Right lobe of liver (tissue), 6 donors: ENCODE results near the gene GLYATL2. TPM values are rescaled to one million over a fixed set of nuclear protein-coding genes. Genes with fewer than 3 reads are reported as not detected.

ENCODE experiments used
- ATAC-seq, 4 donors: fragments of 200-7000 bp; cut with Tn5 transposase; one replicate each; pipeline ENCODE4 v1.9.1; 2020; ENCODE audit warnings: mild to moderate bottlenecking in 4 of 4, moderate library complexity in 4 of 4
- DNase-seq, 3 donors: peaks; one replicate each; pipeline ENCODE4 v3.0.0-alpha.2; 2020
- H3K27ac ChIP-seq, 3 donors: fragments of 200-600 bp; one replicate each; pipeline ENCODE4 v1.8.0; 2022
- H3K27me3 ChIP-seq, 2 donors: fragments of 200-600 bp; one replicate each; pipeline ENCODE4 v1.8.0; 2022
- H3K36me3 ChIP-seq, 4 donors: fragments of 200-600 bp; sonication (generic) in 1 of 4; one replicate each; pipeline versions ENCODE4 v1.5.1 to v1.8.0; 2017 to 2022; ENCODE audit warnings: control low read depth in 1 of 4
- H3K4me1 ChIP-seq, 4 donors: fragments of 200-600 bp; sonication (generic) in 1 of 4; one replicate each; pipeline versions ENCODE4 v1.5.1 to v1.8.0; 2017 to 2022; ENCODE audit warnings: control low read depth in 1 of 4
- H3K4me3 ChIP-seq, 3 donors: fragments of 200-600 bp; one replicate each; pipeline ENCODE4 v1.8.0; 2022
- H3K9me3 ChIP-seq, 4 donors: fragments of 200-600 bp; sonication (generic) in 1 of 4; one replicate each; pipeline versions ENCODE4 v1.5.1 to v1.8.0; 2017 to 2022; ENCODE audit warnings: control low read depth in 1 of 4
- POLR2A ChIP-seq: fragments of 450-650 bp; IDR thresholded peaks from one replicate; pipeline ENCODE4 v1.6.1; 2017; ENCODE audit warnings: antibody characterized with exemption, mild to moderate bottlenecking
- WGBS: methylation state at CpG from one replicate; pipeline ENCODE4 v1.1.6; 2018; ENCODE audit warnings: low coverage, low lambda C conversion rate; ENCODE audit not compliant: insufficient coverage; ENCODE audit errors: missing lambda C conversion rate; 5-methylcytosine and 5-hydroxymethylcytosine counted together
- intact Hi-C, 2 donors: fragments of 100-400 bp; cut with DNase I; formaldehyde crosslinking; loops; one replicate each; pipeline versions ENCODE4 v1.11.2 to v1.14.1; 2022
- total RNA-seq, 6 experiments: library from RNA; depleted of rRNA in 2 of 6; stranded (reverse); fragments of >200 nt in 2 of 6; fragmentation: NEBNext Ultra II Directional in 3 of 6; extraction: Animal tissue kit (Norgen Biotek cat#: 25700) in 3 of 6; gene quantifications; one replicate each; pipeline versions ENCODE4 v1.1.0 to v1.2.4, GENCODE V29; 2016 to 2023
- TF ChIP-seq, protein P1 (sequence below), 4 donors: fragments of 200-600 bp in 3 of 4; fragments of 450-650 bp in 1 of 4; IDR thresholded peaks; one replicate each; pipeline versions ENCODE4 v1.5.1 to v1.8.0; 2016 to 2022; ENCODE audit warnings: antibody characterized with exemption in 4 of 4, mild to moderate bottlenecking in 2 of 4
- donor health status: DM: no; HTN: yes; CAD: no.
- donor health status: DM: no; HTN: no; CAD: no.
- donor health status: DM: no; HTN: no; CAD: no.
- donor health status: DM: no; HTN: yes; CAD: no.
- donor health status: DM: no; HTN: yes; CAD: no.

GLYATL2 gene
- total RNA-seq, 6 experiments from 2014 or later = not detected

DNA sequence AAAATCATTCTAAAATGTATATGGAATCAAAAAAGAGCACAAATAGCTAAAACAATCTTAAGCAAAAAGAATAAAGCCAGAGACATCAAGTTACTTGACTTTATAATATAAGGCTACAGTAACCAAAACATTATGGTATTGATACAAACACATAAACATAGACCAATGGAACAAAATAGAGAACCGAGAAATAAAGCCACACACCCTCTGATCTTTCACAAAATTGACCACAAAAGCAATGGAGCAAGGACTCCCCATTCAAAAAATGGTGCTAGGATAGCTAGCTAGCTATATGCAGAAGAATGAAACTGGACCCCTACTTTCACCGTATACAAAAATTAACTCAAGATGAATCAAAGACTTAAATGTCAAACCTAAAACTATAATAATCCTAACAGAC lies 43.2 kb downstream of the GLYATL2 start:
- H3K4me1 ChIP-seq = no peaks in the 10 kb centered on the region
- DNase-seq (no peak), ATAC-seq (no peak)
- intact Hi-C loops = no loop called here
- whole genome bisulfite sequencing = 71% methylated on average over 2 of the region's 2 CpGs
- no peaks in the 10 kb centered on the region for H3K36me3 ChIP-seq
- TF ChIP-seq, protein P1, sequence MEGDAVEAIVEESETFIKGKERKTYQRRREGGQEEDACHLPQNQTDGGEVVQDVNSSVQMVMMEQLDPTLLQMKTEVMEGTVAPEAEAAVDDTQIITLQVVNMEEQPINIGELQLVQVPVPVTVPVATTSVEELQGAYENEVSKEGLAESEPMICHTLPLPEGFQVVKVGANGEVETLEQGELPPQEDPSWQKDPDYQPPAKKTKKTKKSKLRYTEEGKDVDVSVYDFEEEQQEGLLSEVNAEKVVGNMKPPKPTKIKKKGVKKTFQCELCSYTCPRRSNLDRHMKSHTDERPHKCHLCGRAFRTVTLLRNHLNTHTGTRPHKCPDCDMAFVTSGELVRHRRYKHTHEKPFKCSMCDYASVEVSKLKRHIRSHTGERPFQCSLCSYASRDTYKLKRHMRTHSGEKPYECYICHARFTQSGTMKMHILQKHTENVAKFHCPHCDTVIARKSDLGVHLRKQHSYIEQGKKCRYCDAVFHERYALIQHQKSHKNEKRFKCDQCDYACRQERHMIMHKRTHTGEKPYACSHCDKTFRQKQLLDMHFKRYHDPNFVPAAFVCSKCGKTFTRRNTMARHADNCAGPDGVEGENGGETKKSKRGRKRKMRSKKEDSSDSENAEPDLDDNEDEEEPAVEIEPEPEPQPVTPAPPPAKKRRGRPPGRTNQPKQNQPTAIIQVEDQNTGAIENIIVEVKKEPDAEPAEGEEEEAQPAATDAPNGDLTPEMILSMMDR (IDR thresholded peaks at IDR 0.05) = no peak
- no peak for TF ChIP-seq POLR2A
- H3K27me3 ChIP-seq = no peaks in the 10 kb centered on the region
- no peaks in the 10 kb centered on the region for H3K9me3 ChIP-seq
- no peak overlapping the region for H3K27ac ChIP-seq
- no peak overlapping the region for H3K4me3 ChIP-seq

DNA sequence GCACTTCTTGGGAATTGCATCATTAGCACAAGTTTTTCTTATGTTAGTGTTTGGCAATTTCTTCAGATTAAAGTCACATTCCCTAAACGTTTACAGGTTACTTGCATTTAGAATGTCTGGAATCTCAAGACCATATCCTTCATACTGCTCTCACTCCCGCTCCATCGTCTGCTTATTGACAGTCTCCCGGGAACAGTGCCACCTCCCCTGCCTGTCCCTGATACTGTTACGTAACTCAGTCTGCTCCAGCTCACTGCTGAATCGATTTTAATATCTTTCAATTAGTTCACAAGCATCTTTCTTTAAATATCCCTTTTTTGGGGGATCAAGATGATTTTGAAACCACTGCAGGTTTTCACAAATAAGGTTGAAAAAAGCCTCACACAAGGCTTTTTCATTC lies 48.2 kb downstream of the GLYATL2 start:
- no peak overlapping the region for H3K4me3 ChIP-seq
- H3K4me1 ChIP-seq = no peaks in the 10 kb centered on the region
- no peaks in the 10 kb centered on the region for H3K27me3 ChIP-seq
- no peaks in the 10 kb centered on the region for H3K36me3 ChIP-seq
- DNase-seq (peak; percentile 65 to 83 (median 75)), ATAC-seq (peak; percentile 83 to 93 (median 89))
- no peaks in the 10 kb centered on the region for H3K9me3 ChIP-seq
- intact Hi-C loops = no loop called here
- no peak overlapping the region for H3K27ac ChIP-seq
- 22% methylated on average over 6 of the region's 6 CpGs for WGBS
- no peak for TF ChIP-seq POLR2A
- TF ChIP-seq, protein P1 (IDR thresholded peaks at IDR 0.05) = no peak

DNA sequence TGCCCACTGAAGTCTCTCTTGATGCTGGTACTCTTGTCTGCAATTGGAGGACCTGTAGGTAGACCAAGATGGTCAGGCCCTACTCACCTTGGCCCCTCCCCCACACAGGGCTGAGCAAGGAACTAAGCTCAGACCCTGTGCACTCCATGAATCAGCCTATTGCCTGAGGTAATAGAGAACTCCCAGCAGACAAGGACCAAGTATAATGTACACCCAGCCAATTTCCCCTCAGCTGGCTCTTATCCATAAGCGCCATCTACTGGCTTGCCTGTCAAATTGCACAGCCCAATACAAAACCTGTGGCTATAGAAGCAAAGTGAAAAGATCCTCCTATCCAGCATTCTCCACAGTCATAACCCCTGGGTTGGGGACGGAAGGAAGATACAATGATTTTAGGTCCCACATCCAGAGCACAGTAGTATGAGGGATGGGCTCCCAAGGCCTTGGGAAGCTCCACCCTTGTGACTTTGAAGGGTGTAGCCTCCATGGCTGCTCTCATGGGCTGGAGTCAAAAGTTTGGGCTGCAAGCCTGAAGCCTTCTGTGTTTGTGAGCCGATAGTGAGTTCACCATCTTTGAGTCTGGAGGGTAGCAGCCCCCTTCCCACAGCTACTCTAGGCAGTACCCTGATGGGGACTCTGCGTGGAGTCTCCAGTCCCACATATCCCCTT lies 56.0 kb downstream of the GLYATL2 start:
- WGBS = 10% methylated on average over 2 of the region's 4 CpGs

DNA sequence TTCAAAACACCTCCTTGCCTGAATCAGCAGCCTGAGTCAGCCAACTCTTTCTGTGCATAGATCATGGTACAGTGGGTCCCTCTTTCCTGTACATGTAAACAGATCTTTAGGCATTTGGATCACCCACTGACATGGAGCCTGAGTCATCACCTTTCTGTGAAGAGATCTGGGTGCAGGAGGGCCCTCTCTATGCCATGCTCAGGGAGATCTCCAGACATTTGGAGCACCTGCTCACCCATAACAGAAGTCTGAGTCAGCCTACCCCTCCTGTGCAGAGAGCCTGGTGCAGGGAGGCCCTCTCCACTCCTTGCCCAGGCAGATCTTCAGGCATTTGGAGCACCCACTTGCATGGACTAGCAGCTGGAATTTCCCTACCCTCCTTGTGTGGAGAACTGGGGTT lies 56.6 kb downstream of the GLYATL2 start:
- intact Hi-C loops = loop anchor here (10.0 kb wide), 1 partner anchor 133 kb away; no protein-coding TSS in a partner anchor
- no peaks in the 10 kb centered on the region for H3K36me3 ChIP-seq
- no peak overlapping the region for H3K27ac ChIP-seq
- no peak for DNase-seq
- no peaks in the 10 kb centered on the region for H3K9me3 ChIP-seq
- H3K4me1 ChIP-seq = peaks cover 0 to 7% (median 2%) of the 10 kb centered on the region in 4 donors
- H3K4me3 ChIP-seq = no peak overlapping the region
- ATAC-seq = peak; percentile 30 to 41 (median 31)
- H3K27me3 ChIP-seq = no peaks in the 10 kb centered on the region
- TF ChIP-seq, protein P1 (IDR thresholded peaks at IDR 0.05) = no peak
- no peak for TF ChIP-seq POLR2A

More for the DNA sequence above, 56.0 kb downstream of the GLYATL2 start:
- Histone ChIP-seq H3K27ac (no peak overlapping the region), H3K4me1 (peaks cover 0 to 7% (median 2%) of the 10 kb centered on the region in 4 donors), H3K9me3 (no peaks in the 10 kb centered on the region), H3K36me3 (no peaks in the 10 kb centered on the region), H3K27me3 (no peaks in the 10 kb centered on the region), H3K4me3 (no peak overlapping the region)
- DNase-seq (peak; percentile 32 to 72 (median 60)), ATAC-seq (peak; percentile 98 to 100 (median 98))
- TF ChIP-seq, protein P1 (IDR thresholded peaks at IDR 0.05) = peak; percentile 51 to 86 (median 74)
- TF ChIP-seq POLR2A = no peak
- intact Hi-C loops = loop anchor here (10.0 kb wide), 1 partner anchor 134 kb away; no protein-coding TSS in a partner anchor
